ENCODE measurements around the gene BOC. TPM values are rescaled to one million over a fixed set of nuclear protein-coding genes. Genes with fewer than 3 reads are reported as not detected.

The BOC gene
- total RNA-seq, 2 donors from 2014 or later: 1.9 to 9.8 TPM

- Histone ChIP-seq H3K4me1 (no peaks in the 10 kb centered on the region), H3K9me3 (no peaks in the 10 kb centered on the region), H3K27me3 (no peaks in the 10 kb centered on the region), H3K9ac (ENCODE audit: low read depth in 2 of 2, low read length in 2 of 2) (no peak overlapping the region), H3K4me3 (no peak overlapping the region), H3K27ac (no peak overlapping the region), H3K36me3 (no peaks in the 10 kb centered on the region)
- intact Hi-C loops (cut with DNase I): no loop called here
- TF ChIP-seq CTCF (IDR thresholded peaks at IDR 0.05): no peak
- DNase-seq: no peak
Measured at GRCh38 chr3:113330742-113331141, 119.4 kb downstream of the BOC start.

GRCh38 chr3:113331187-113331586 lies 119.8 kb downstream of the BOC start:
- no peaks in the 10 kb centered on the region for H3K27me3 ChIP-seq
- DNase-seq: no peak
- intact Hi-C loops (cut with DNase I): no loop called here
- TF ChIP-seq CTCF (IDR thresholded peaks at IDR 0.05): no peak
- no peaks in the 10 kb centered on the region for H3K4me1 ChIP-seq
- H3K36me3 ChIP-seq: no peaks in the 10 kb centered on the region
- H3K9ac ChIP-seq (ENCODE audit: low read depth in 2 of 2, low read length in 2 of 2): no peak overlapping the region
- H3K27ac ChIP-seq: no peak overlapping the region
- H3K9me3 ChIP-seq: no peaks in the 10 kb centered on the region
- H3K4me3 ChIP-seq: no peak overlapping the region

Other genes starting within 250 kb of the BOC start
- 1 to 10 TPM in 1 of 2 donors, under 1 TPM in 1; 0.84 to 1.1 TPM for gene CD200R1, start 236.5 kb upstream of the BOC start, total RNA-seq
- gene GTPBP8, start 220.6 kb upstream of the BOC start, total RNA-seq: 10 to 100 TPM; 17.0 to 17.2 TPM
- gene CFAP44, start 229.9 kb downstream of the BOC start, total RNA-seq: 1 to 10 TPM; 5.4 to 8.5 TPM

Data from colonic mucosa (tissue), 4 donors.